Kidney epithelial cell (primary cell): Measurements from ENCODE around the gene KITLG. TPM values are rescaled to one million over a fixed set of nuclear protein-coding genes. Genes with fewer than 3 reads are reported as not detected.

Source experiments
- DNase-seq: peaks from one replicate; pipeline ENCODE4 v3.0.0-alpha.2; 2010; ENCODE audit warnings: low read depth
- H3K27me3 ChIP-seq: 2 replicates; pipeline ENCODE4 v1.6.0; 2011; ENCODE audit warnings: low read length; ENCODE audit not compliant: control insufficient read depth, insufficient read depth
- H3K36me3 ChIP-seq: 2 replicates; pipeline ENCODE4 v1.5.1; 2011; ENCODE audit warnings: low read length; ENCODE audit not compliant: control insufficient read depth, insufficient read depth
- H3K4me3 ChIP-seq: 2 replicates; pipeline ENCODE4 v1.5.1; 2011; ENCODE audit warnings: low read depth, mild to moderate bottlenecking, control low read depth, low read length
- CTCF ChIP-seq: IDR thresholded peaks from 2 replicates; pipeline ENCODE4 v1.5.1; 2011; ENCODE audit warnings: mild to moderate bottlenecking, moderate library complexity, low read length, control low read depth, inconsistent platforms; ENCODE audit not compliant: insufficient read depth, poor library complexity, severe bottlenecking
- total RNA-seq: library from RNA; depleted of rRNA; stranded (reverse); fragments of >200 nt; gene quantifications from 2 replicates; pipeline ENCODE4 v1.2.3, GENCODE V29; 2015

KITLG gene
- total RNA-seq, 1 donor from 2014 or later = 11.5 TPM

- Histone ChIP-seq H3K27me3 (no peaks in the 10 kb centered on the region), H3K4me3 (no peak overlapping the region), H3K36me3 (no peaks in the 10 kb centered on the region)
- DNase-seq = no peak
- no peak for TF ChIP-seq CTCF
These were observed 129.1 kb downstream of the KITLG start for GRCh38 chr12:88451205-88451604.

GRCh38 chr12:88450136-88450535, 130.1 kb downstream of the KITLG start:
- no peaks in the 10 kb centered on the region for H3K36me3 ChIP-seq
- TF ChIP-seq CTCF = no peak
- no peak overlapping the region for H3K4me3 ChIP-seq
- no peaks in the 10 kb centered on the region for H3K27me3 ChIP-seq
- no peak for DNase-seq

GRCh38 chr12:88448337-88448915, 131.8 kb downstream of the KITLG start:
- Histone ChIP-seq H3K27me3 (no peaks in the 10 kb centered on the region), H3K36me3 (no peaks in the 10 kb centered on the region), H3K4me3 (no peak overlapping the region)
- DNase-seq = no peak
- TF ChIP-seq CTCF = no peak

GRCh38 chr12:88445705-88446394, 134.4 kb downstream of the KITLG start:
- no peak for DNase-seq
- Histone ChIP-seq H3K4me3 (no peak overlapping the region), H3K36me3 (no peaks in the 10 kb centered on the region), H3K27me3 (no peaks in the 10 kb centered on the region)
- no peak for TF ChIP-seq CTCF

GRCh38 chr12:88444481-88444880, 135.8 kb downstream of the KITLG start:
- DNase-seq = no peak
- Histone ChIP-seq H3K36me3 (no peaks in the 10 kb centered on the region), H3K27me3 (no peaks in the 10 kb centered on the region), H3K4me3 (no peak overlapping the region)
- TF ChIP-seq CTCF = no peak
